NK-92 (cell line): ENCODE results near the gene MSRB1.
"Not testable (repeated sequence)": the region's sequence is repeated elsewhere in the genome, so short reads cannot be mapped to it uniquely, and the experiment has no call there.

ENCODE experiments used
- DNase-seq: peaks from one replicate; lab custom pipeline; 2025; ENCODE audit not compliant: unreplicated experiment; lab: John Stamatoyannopoulos, UW

Gene MSRB1

DNA sequence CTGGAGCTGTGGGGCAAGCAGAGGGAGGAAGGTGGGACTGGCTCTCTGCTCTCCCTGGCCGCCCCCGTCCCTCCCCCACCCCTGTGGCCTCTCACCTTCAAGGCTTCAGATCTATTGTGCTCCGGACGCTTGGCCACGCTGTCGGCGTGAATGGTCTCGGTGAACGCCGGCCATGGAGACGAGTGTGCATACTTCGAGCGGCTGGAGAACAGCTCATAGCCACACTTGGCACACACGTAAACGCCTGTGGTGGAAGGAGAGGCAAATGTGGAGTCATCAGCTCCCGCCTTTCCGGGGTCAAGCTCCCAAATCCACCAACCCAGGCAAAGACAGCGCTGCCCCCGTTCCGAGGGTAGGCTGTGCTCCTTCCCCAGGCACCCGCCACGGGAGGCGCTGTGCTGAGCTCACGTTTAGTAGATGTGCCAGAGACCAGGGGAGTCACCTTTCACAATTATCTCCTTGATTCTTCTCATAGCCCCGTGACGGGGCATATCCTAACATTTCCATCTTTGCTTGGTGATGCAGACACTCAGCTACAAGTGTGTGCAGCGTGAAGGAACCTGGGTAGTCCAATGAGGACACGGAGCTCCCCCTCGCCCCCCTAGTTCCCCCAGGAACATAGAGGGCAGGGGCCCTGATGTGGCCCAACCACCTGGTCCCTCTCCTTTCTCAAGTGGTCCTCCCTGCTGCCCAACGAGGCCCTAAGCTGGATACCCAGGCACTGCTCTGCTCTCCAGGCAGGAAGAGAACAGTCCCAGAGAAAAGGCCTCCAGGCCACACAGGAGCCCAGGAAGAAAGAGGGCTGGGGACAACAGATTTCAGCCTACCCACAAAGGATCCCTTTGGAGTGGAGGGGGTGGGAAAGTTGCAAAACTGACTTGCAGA lies 1.6 kb downstream of the MSRB1 start:
- no peak for DNase-seq

DNA sequence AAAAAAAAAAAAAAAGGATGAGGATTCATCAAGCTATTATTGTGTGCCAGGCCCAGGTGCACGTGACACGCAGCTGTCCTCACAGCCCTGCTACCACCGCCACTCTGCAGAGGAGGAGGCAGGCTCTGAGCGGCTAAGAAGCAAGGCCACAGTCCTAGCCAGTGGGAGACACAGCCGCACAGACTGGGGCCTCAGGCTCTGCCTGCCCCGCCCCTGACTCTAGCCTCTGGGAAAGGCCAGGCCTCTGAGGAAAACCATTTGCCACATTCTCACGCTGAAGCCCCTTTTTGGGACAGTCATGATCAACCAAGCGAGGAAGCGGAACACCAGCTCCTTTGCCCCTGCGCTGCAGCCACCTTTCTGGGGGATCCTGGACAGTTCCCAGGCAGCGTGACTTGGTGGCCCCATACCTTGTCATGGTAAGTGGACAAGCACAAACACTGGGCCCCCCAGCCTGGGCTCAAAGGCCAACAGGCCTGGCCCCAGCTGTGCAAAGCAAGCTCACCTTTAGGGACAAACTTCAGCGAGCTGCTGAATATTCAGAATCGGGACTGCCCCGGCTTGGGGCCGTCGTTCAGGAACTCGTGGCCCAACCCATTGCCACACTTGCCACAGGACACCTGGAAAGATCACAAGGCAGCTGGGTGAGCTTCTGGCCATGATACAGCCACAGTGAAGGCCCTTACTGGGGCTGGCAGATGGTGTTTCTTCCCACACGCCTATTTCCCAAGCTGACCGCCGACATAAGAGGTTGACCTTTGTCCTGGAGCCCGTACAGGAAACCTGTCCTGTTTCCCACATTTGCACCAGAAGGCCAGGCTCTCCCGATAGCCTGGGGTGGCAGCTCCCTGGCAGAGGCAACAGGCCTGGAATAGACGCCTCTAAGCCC lies 2.5 kb downstream of the MSRB1 start:
- no peak for DNase-seq

GRCh38 chr16:1939833-1940232 lies 3.2 kb downstream of the MSRB1 start:
- DNase-seq, result not testable (repeated sequence)

DNA sequence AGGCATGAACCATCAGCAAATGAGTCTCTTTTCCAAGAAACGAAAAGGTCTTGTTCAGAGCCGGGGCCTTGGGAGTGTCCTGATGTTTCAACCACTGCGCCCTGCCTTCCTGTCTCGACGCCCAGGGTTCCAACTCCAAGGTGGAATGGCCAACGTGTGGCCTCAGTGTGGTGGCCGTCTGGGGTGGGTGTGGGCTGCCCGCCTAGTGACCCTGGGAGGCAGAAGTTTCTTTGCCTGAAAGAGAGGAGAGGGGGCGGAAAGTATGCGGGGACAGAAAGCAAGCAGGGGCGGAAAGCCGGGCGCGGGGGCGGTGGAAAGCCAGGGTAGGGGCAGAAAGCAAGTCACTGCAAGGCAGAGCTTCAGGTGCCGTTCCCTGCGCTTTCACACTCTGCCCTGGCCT lies 4.1 kb downstream of the MSRB1 start:
- DNase-seq, result no peak

- DNase-seq, result no peak
Observed at GRCh38 chr16:1938316-1938715, 4.7 kb downstream of the MSRB1 start.

DNA sequence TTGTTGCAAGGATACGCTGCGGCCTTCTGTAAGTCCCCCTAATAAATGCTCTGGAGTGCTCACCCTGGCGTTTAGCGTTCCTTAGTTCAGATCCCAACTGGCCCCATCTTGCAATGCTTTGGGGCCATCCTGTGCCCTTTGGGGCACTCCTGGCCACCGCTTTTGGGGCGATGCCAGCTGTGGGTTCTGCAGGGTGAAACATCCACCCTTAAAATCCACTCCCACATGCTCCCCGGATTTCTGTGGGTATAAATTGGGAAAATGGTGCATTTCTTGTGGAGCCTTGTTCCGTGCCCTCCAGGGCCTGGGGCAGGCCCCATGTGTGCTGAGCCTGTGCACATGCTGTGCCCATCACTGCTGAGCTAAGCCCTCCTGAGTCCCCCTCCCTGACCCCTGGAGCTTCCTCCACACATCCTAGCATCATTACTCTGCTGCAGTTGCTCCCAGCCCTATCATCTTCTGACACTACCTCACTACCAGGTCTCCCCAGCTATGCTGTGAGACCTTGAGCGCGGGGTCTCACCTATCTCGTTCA lies 6.0 kb downstream of the MSRB1 start:
- no peak for DNase-seq

DNA sequence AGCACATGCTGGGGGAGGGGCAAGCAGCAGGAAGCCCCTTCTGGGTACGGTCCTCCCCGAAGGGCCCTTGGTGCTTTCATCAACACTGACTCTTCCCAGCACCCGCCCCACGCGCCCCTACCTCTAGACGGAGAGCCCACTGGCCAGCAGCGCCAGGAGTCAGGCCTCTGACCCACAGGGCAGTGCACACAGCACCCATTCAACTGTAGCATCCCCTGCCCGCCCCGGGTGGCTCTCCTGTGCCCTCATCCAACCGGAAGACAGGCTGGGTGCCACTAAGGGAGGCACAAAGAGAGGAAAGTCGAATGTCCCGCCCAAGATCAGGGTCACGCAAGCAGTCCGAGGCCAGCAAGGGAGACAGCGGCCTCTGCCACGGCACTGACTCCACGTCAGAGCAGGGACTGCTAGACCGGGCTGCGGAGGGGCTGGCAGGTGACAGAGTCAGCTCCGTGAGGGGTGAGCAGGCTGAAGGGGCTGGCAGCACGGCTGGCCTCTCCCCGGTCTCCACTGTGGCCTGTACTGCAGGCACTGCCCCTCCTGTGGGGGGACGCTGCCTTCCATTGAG lies 9.8 kb downstream of the MSRB1 start:
- DNase-seq, result no peak

GRCh38 chr16:1932050-1933028 lies 10.7 kb downstream of the MSRB1 start:
- no peak for DNase-seq

GRCh38 chr16:1930338-1930720 lies 12.7 kb downstream of the MSRB1 start:
- DNase-seq, result no peak

DNA sequence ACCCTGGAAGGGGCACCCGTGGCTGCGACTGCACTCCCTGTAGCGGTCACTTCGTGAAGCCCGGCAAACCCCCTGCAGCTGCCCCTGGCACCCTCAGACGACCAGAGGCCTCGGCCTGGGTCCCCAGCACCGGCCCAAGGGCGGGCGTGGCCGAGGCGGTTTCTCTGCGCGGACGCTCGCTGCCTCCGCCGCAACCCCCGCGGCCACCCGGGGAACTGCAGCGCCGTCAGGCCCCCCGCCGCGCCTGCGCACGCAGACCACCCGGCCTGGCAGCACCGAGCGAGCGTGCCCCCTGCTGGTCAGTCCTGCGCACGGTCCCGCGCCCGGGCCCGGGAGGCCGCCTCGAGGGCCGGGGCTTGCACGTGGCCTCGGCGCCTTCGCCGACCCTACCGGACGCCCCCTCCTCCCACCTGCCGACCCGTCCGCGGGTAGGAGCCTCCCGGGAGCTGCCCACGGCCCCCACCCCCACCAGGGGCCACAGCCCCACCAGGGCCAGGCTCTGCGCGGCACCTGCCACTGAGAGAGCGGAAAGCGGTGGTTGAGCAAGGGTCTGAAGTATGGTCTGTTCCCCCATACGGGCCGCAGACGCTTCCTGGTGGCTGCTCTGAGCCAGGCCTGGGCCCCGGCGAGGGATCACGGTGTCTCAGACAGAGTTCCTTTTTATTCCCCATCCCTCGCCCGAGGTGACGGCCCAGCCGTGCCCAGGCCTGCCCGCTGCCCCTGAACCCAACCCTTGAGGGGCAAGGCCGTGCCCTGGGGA lies 13.2 kb downstream of the MSRB1 start:
- peak; percentile 66 for DNase-seq

GRCh38 chr16:1929105-1929504 lies 13.9 kb downstream of the MSRB1 start:
- DNase-seq, result no peak

DNA sequence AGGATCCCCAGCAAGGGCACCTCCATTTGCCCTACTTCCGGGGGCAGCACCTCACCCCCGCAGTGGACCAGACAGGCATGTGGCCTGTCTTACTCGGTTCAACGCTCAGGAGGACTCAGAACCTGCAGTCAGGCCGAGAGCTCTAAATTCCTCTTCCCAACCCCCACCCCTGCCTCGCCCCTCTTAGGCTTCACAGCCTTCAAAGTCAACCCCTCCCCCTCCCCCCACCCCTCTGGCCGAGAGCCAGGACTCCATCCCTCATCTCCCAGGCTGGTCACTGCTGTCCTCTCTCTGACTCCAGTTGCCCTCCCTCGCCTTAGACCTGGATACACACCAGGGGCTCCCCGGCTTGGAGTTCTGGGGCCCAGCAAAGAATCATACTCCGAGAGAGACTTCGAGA lies 16.7 kb downstream of the MSRB1 start:
- no peak for DNase-seq

GRCh38 chr16:1924095-1924494 lies 18.9 kb downstream of the MSRB1 start:
- no peak for DNase-seq

DNA sequence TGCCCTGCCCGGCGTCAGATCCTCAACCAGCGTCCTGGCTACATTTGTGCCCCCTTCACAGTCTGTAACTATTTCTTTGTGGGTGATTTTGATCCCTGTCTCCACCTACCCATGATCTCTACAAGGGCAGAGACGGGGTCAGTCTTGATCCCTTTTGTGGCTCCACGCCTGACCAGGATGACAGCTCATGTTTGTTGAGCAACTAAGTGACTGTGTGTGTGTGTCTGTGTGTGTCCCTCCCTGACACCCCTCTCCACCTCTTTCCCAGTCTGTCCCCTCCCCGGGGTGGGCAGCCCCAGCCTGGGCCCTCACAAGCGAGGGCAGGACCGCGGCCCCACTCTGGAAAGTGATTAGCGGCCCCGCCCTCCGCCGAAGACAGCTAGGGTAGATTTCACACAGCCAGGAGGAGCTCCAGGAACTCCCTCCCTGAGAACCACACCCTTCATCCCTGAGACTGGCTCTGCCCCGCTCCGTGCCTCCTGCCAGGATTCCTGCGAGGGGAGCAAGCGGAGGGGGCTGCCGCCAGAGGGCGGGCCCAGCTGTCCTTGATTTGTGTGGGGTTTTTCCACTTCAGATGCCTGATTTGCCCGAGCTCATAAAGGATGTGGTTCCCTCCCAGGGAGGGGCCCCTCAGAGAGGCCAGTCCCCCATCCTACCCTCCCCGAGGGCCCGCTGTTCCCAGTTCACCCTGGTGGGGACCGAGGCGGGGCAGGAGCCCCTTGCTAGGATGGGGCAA lies 19.5 kb downstream of the MSRB1 start:
- DNase-seq, result no peak

DNA sequence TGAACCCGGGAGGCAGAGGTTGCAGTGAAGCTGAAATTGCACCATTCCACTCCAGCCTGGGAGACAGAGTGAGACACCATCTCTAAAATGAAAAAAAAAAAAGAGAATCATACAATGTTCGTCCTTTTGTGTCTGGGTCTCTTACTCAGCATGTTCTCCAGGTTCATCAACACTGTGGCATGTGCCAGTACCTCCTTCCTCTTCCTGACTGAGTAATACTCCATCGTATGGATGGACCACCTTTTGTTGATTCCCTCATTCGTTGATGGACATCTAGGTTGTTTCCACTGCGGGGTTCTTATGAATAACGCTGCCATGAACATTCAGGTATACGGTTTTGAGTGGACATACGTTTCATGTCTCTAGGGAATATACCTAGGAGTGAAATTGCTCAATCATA lies 20.6 kb downstream of the MSRB1 start:
- DNase-seq, result no peak

- no peak for DNase-seq
Observed at GRCh38 chr16:1920727-1921171, 22.2 kb downstream of the MSRB1 start.

- DNase-seq, result not testable (repeated sequence)
Observed at GRCh38 chr16:1920122-1920521, 22.9 kb downstream of the MSRB1 start.

DNA sequence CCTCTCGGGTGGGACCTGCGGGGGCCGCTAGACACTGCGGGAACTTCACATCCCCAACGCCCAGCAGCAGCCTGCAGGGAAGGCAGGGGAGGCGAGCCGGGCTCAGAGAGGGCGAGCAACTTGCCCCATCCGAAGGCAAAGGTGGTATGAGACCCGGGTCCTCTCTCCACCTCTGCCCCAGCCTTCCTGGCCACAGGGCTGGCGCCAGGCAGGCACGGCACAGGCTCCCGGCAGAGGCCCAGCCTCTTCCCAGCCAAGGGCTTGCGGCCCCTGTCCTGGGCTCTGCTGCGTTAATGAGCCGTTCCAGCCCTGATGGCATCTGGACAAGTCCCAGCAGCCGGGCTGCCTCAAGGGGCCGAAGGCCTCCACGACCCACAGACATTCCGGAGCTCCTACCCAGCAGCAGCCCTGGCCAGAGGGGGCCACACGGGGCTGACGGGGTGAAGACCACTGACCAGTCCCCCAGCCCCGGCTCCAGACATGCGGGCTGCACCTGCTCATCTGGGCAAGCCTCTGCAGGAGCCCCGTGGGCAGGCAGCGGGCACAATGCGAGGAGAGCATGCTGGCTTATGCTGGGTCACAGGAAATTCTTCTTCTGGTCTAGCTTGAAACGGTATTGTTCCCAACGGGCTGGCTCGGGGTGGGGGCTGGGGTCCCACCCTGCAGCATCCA lies 23.5 kb downstream of the MSRB1 start:
- DNase-seq, result no peak
